ENCODE results near the gene RFPL4AL1. TPM values are rescaled to one million over a fixed set of nuclear protein-coding genes. Genes with fewer than 3 reads are reported as not detected.
"Not testable (repeated sequence)": the region's sequence is repeated elsewhere in the genome, so short reads cannot be mapped to it uniquely, and the experiment has no call there.

RFPL4AL1 gene
- total RNA-seq (not detected), polyA plus RNA-seq (not detected)
- long read RNA-seq, donor 1: 0 reads
- long read RNA-seq, donor 2: 0 reads
- long read RNA-seq, donor 3: 0 reads
- long read RNA-seq, donor 4: 0 reads
- long read RNA-seq, donor 5: 0 reads
- long read RNA-seq, donor 6: 0 reads
- long read RNA-seq, donor 7: 0 reads
- long read RNA-seq, donor 8: 0 reads
- long read RNA-seq, donor 9: 0 reads
- long read RNA-seq, donor 10: 0 reads

DNA sequence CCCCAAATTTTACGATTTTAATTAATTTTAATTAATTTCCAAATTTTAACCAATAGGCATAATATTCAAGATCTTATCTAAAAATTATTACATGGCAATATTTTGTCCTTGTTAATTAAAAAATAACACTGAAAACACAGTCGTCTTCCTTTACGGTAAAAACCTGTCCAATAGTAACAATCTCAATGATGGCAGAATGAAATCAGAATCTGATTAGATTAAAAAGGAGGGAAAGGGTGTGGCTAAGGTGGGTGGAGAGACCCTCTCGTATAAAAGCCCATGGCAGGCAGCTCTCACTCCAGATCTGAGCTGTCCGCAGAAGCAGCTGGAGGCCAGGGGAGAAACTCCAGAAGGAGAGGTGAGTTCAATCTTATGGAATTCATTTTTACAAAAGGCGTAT is at the start of gene RFPL4AL1:
Gene RFPL4AL1 (plus strand): TSS at position 301 of the 400 bp plus-strand sequence. CDS start 2,687 bp downstream, outside the sequence.
- H3K9me3 ChIP-seq (replicated peaks in 1 of 3); H3K36me3 ChIP-seq (replicated peaks in 1 of 2); H3K27me3 ChIP-seq; intact Hi-C loops (cut with DNase I); H3K4me3 ChIP-seq; H3K27ac ChIP-seq; DNase-seq; H3K4me1 ChIP-seq (replicated peaks in 1 of 2): not testable (repeated sequence)
- WGBS, 4 donors: 68 to 80% (median 74%) methylated on average over 5 to 6 of the region's 6 CpGs

GRCh38 chr19:55720214-55720746 is 48.6 kb upstream of the RFPL4AL1 start:
- Histone ChIP-seq H3K4me1 (replicated peaks in 1 of 2) (no peaks in the 10 kb centered on the region), H3K9me3 (replicated peaks in 1 of 3) (no peaks in the 10 kb centered on the region), H3K4me3 (no peak overlapping the region), H3K36me3 (replicated peaks in 1 of 2) (no peaks in the 10 kb centered on the region), H3K27me3 (peaks cover 15% of the 10 kb centered on the region), H3K27ac (no peak overlapping the region)
- intact Hi-C loops (cut with DNase I): no loop called here
- 45 to 56% (median 49%) methylated on average over 5 of the region's 5 CpGs for WGBS, 4 donors
- TF ChIP-seq, protein P1, sequence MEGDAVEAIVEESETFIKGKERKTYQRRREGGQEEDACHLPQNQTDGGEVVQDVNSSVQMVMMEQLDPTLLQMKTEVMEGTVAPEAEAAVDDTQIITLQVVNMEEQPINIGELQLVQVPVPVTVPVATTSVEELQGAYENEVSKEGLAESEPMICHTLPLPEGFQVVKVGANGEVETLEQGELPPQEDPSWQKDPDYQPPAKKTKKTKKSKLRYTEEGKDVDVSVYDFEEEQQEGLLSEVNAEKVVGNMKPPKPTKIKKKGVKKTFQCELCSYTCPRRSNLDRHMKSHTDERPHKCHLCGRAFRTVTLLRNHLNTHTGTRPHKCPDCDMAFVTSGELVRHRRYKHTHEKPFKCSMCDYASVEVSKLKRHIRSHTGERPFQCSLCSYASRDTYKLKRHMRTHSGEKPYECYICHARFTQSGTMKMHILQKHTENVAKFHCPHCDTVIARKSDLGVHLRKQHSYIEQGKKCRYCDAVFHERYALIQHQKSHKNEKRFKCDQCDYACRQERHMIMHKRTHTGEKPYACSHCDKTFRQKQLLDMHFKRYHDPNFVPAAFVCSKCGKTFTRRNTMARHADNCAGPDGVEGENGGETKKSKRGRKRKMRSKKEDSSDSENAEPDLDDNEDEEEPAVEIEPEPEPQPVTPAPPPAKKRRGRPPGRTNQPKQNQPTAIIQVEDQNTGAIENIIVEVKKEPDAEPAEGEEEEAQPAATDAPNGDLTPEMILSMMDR (IDR thresholded peaks at IDR 0.05): no peak
- TF ChIP-seq POLR2A (IDR thresholded peaks at IDR 0.05): no peak
- no peak for DNase-seq

DNA sequence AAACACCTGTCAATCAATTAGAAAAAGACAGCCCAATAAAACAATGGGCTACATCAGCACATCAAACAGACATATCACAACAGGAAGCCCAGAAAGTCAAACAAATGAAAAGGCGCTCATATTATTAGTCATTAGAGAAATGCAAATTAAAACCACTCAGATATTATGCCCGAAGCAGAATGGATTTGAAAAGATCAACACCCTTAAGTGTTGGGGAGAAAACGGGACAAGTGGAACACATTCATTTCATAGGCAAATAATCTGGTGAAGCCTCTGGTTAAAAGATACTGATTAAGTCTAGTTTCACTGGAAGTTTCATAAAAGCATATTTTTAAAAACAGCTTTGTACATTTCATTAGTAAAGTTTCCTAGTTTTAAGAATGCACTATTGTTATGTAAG is 48.1 kb upstream of the RFPL4AL1 start:
- TF ChIP-seq, protein P1 (IDR thresholded peaks at IDR 0.05): no peak
- TF ChIP-seq POLR2A (IDR thresholded peaks at IDR 0.05): no peak
- Histone ChIP-seq H3K27me3 (peaks cover 15% of the 10 kb centered on the region), H3K4me3 (no peak overlapping the region), H3K4me1 (replicated peaks in 1 of 2) (no peaks in the 10 kb centered on the region), H3K36me3 (replicated peaks in 1 of 2) (no peaks in the 10 kb centered on the region), H3K9me3 (replicated peaks in 1 of 3) (no peaks in the 10 kb centered on the region), H3K27ac (no peak overlapping the region)
- intact Hi-C loops (cut with DNase I): no loop called here
- 70 to 84% (median 74%) methylated on average over 3 of the region's 3 CpGs for WGBS, 4 donors
- DNase-seq: no peak

GRCh38 chr19:55723491-55723890 is 45.4 kb upstream of the RFPL4AL1 start:
- Histone ChIP-seq H3K36me3 (replicated peaks in 1 of 2) (no peaks in the 10 kb centered on the region), H3K9me3 (replicated peaks in 1 of 3) (no peaks in the 10 kb centered on the region), H3K27me3 (peaks cover 10% of the 10 kb centered on the region), H3K27ac (no peak overlapping the region), H3K4me3 (no peak overlapping the region), H3K4me1 (replicated peaks in 1 of 2) (no peaks in the 10 kb centered on the region)
- intact Hi-C loops (cut with DNase I): no loop called here
- DNase-seq: no peak
- 84 to 91% (median 88%) methylated on average over 8 of the region's 8 CpGs for WGBS, 4 donors
- no peak for TF ChIP-seq POLR2A (IDR thresholded peaks at IDR 0.05)
- TF ChIP-seq, protein P1 (IDR thresholded peaks at IDR 0.05): no peak

- H3K36me3 ChIP-seq (replicated peaks in 1 of 2); H3K27me3 ChIP-seq; H3K4me3 ChIP-seq; H3K9me3 ChIP-seq (replicated peaks in 1 of 3); H3K27ac ChIP-seq; DNase-seq; H3K4me1 ChIP-seq (replicated peaks in 1 of 2); intact Hi-C loops (cut with DNase I): not testable (repeated sequence)
- 65 to 73% (median 71%) methylated on average over 2 of the region's 2 CpGs for WGBS, 4 donors
Measured at GRCh38 chr19:55730378-55730777, 38.5 kb upstream of the RFPL4AL1 start.

Measured in adrenal gland (tissue), 19 donors.